ENCODE results near the gene GOLGA2. TPM values are rescaled to one million over a fixed set of nuclear protein-coding genes. Genes with fewer than 3 reads are reported as not detected.

The GOLGA2 gene
- total RNA-seq, 1 donor from 2014 or later: 91.5 TPM

GRCh38 chr9:128314697-128315096, 38.9 kb upstream of the GOLGA2 start:
- DNase-seq (ENCODE audit: extremely low spot score, unreplicated experiment): no peak
- no peaks in the 10 kb centered on the region for H3K9me3 Mint-ChIP-seq
- no peak overlapping the region for H3K27ac Mint-ChIP-seq
- H3K36me3 Mint-ChIP-seq: peaks cover 4% of the 10 kb centered on the region
- no peak overlapping the region for H3K4me3 Mint-ChIP-seq
- H3K27me3 Mint-ChIP-seq: no peaks in the 10 kb centered on the region
- no peak for TF ChIP-seq CTCF (conservative IDR thresholded peaks at IDR 0.05)
- H3K4me1 Mint-ChIP-seq (ENCODE audit: unreplicated experiment): no peaks in the 10 kb centered on the region

- Mint-ChIP-seq H3K4me3 (no peak overlapping the region), H3K27me3 (no peaks in the 10 kb centered on the region), H3K36me3 (peaks cover 4% of the 10 kb centered on the region), H3K27ac (no peak overlapping the region), H3K9me3 (no peaks in the 10 kb centered on the region), H3K4me1 (ENCODE audit: unreplicated experiment) (no peaks in the 10 kb centered on the region)
- no peak for TF ChIP-seq CTCF (conservative IDR thresholded peaks at IDR 0.05)
- DNase-seq (ENCODE audit: extremely low spot score, unreplicated experiment): no peak
Observed at GRCh38 chr9:128310461-128310860, 34.7 kb upstream of the GOLGA2 start.

- Mint-ChIP-seq H3K4me1 (ENCODE audit: unreplicated experiment) (no peaks in the 10 kb centered on the region), H3K27me3 (no peaks in the 10 kb centered on the region), H3K9me3 (no peaks in the 10 kb centered on the region), H3K27ac (no peak overlapping the region), H3K4me3 (no peak overlapping the region), H3K36me3 (peaks cover 4% of the 10 kb centered on the region)
- TF ChIP-seq CTCF (conservative IDR thresholded peaks at IDR 0.05): no peak
- DNase-seq (ENCODE audit: extremely low spot score, unreplicated experiment): no peak
Observed at GRCh38 chr9:128309551-128309950, 33.7 kb upstream of the GOLGA2 start.

GRCh38 chr9:128304971-128305288, 29.1 kb upstream of the GOLGA2 start:
- no peak for DNase-seq (ENCODE audit: extremely low spot score, unreplicated experiment)

GRCh38 chr9:128304136-128304970, 28.5 kb upstream of the GOLGA2 start:
- Mint-ChIP-seq H3K4me1 (ENCODE audit: unreplicated experiment) (no peaks in the 10 kb centered on the region), H3K4me3 (no peak overlapping the region), H3K27ac (peak overlapping the region; percentile 37), H3K36me3 (peaks cover 4% of the 10 kb centered on the region), H3K9me3 (no peaks in the 10 kb centered on the region), H3K27me3 (no peaks in the 10 kb centered on the region)
- no peak for DNase-seq (ENCODE audit: extremely low spot score, unreplicated experiment)
- TF ChIP-seq CTCF (conservative IDR thresholded peaks at IDR 0.05): no peak

More at GRCh38 chr9:128304971-128305288, 29.1 kb upstream of the GOLGA2 start:
- peak overlapping the region; percentile 37 for H3K27ac Mint-ChIP-seq
- H3K9me3 Mint-ChIP-seq: no peaks in the 10 kb centered on the region
- H3K36me3 Mint-ChIP-seq: peaks cover 4% of the 10 kb centered on the region
- H3K4me1 Mint-ChIP-seq (ENCODE audit: unreplicated experiment): no peaks in the 10 kb centered on the region
- H3K27me3 Mint-ChIP-seq: no peaks in the 10 kb centered on the region
- TF ChIP-seq CTCF (conservative IDR thresholded peaks at IDR 0.05): no peak
- H3K4me3 Mint-ChIP-seq: no peak overlapping the region

All from type B pancreatic cell (in vitro differentiated cells).